ENCODE results near the gene BPIFB1.

DNA sequence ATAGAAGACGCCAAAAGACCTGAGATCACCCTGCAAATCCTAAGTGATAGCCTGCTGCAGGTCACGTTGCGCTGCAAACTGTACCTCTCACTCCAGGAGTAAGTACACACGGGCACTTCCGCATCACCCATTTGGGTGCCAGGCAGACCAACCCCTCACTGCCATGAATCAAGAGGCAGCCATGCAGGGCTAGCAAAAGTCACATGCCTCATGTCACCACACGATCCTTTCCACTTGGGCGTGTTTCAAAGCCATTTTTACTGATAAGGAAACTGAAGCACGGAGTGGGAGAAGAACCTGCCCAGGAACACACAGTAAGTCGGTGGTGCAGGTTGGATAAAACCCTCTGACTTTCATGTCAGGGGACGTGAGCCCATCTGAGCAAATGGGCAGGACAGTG lies 37.0 kb downstream of the BPIFB1 start:
- no peak for TF ChIP-seq EZH2phosphoT487 (IDR thresholded peaks at IDR 0.05; ENCODE audit: low read depth)
- TF ChIP-seq, protein P1, sequence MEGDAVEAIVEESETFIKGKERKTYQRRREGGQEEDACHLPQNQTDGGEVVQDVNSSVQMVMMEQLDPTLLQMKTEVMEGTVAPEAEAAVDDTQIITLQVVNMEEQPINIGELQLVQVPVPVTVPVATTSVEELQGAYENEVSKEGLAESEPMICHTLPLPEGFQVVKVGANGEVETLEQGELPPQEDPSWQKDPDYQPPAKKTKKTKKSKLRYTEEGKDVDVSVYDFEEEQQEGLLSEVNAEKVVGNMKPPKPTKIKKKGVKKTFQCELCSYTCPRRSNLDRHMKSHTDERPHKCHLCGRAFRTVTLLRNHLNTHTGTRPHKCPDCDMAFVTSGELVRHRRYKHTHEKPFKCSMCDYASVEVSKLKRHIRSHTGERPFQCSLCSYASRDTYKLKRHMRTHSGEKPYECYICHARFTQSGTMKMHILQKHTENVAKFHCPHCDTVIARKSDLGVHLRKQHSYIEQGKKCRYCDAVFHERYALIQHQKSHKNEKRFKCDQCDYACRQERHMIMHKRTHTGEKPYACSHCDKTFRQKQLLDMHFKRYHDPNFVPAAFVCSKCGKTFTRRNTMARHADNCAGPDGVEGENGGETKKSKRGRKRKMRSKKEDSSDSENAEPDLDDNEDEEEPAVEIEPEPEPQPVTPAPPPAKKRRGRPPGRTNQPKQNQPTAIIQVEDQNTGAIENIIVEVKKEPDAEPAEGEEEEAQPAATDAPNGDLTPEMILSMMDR (IDR thresholded peaks at IDR 0.05; ENCODE audit: low read depth, low read length): no peak

All from OCI-LY3 (cell line).